ENCODE data around the gene UCK2.
A peak's percentile ranks its signal among the peaks of the same experiment; 100 is the strongest.

Gene UCK2

GRCh38 chr1:165807613-165808012, 19.8 kb upstream of the UCK2 start:
- H3K27ac ChIP-seq (ENCODE audit: low read length, poor library complexity, severe bottlenecking), result no peak overlapping the region
- no peak overlapping the region for H3K9ac ChIP-seq (ENCODE audit: low read length)
- H3K9me3 ChIP-seq (ENCODE audit: control insufficient read depth, low read length), result no peaks in the 10 kb centered on the region
- H3K4me3 ChIP-seq (ENCODE audit: insufficient read depth in 1 of 2, low read depth in 1 of 2, low read length in 2 of 2), result no peak overlapping the region
- no peak overlapping the region for H2BK15ac ChIP-seq (ENCODE audit: low read depth, poor library complexity, severe bottlenecking)
- no peak overlapping the region for H3K14ac ChIP-seq (ENCODE audit: low read length in 2 of 2)
- no peak overlapping the region for H2BK5ac ChIP-seq (ENCODE audit: low read depth, low read length, poor library complexity, severe bottlenecking)
- H3K4me1 ChIP-seq (ENCODE audit: control insufficient read depth, insufficient read depth, low read depth, low read length), result no peaks in the 10 kb centered on the region
- no peaks in the 10 kb centered on the region for H3K79me1 ChIP-seq (replicated peaks; ENCODE audit: low read length, poor library complexity, severe bottlenecking)
- H2AK5ac ChIP-seq (ENCODE audit: low read length, severe bottlenecking), result no peak overlapping the region
- no peak overlapping the region for H2AFZ ChIP-seq (ENCODE audit: low read depth, low read length)
- H3K4me2 ChIP-seq (ENCODE audit: low read length, poor library complexity, severe bottlenecking), result no peak overlapping the region
- no peaks in the 10 kb centered on the region for H3K27me3 ChIP-seq (ENCODE audit: control insufficient read depth in 1 of 2, insufficient read depth in 1 of 2, low read length in 2 of 2)
- H3K36me3 ChIP-seq (ENCODE audit: control insufficient read depth in 1 of 2, insufficient read depth in 2 of 2, low read depth in 1 of 2, low read length in 2 of 2), result no peaks in the 10 kb centered on the region
- no peak overlapping the region for H4K91ac ChIP-seq (ENCODE audit: low read length)
- DNase-seq, result no peak
- H3K18ac ChIP-seq (ENCODE audit: low read depth in 1 of 2, low read length in 2 of 2), result no peak overlapping the region
- no peak overlapping the region for H2BK120ac ChIP-seq (ENCODE audit: low read depth, low read length)
- H2BK12ac ChIP-seq (ENCODE audit: low read length in 2 of 2), result no peak overlapping the region
- no peak overlapping the region for H3K23ac ChIP-seq (ENCODE audit: low read length in 2 of 2)
- H4K8ac ChIP-seq (ENCODE audit: low read length), result no peak overlapping the region
- no peak overlapping the region for H3K4ac ChIP-seq (ENCODE audit: low read depth in 1 of 2, low read length in 2 of 2)

- Histone ChIP-seq H2AFZ (ENCODE audit: low read depth, low read length) (no peak overlapping the region), H2AK5ac (ENCODE audit: low read length, severe bottlenecking) (no peak overlapping the region), H4K91ac (ENCODE audit: low read length) (no peak overlapping the region), H3K9me3 (ENCODE audit: control insufficient read depth, low read length) (no peaks in the 10 kb centered on the region), H3K4me3 (ENCODE audit: insufficient read depth in 1 of 2, low read depth in 1 of 2, low read length in 2 of 2) (no peak overlapping the region), H2BK120ac (ENCODE audit: low read depth, low read length) (no peak overlapping the region), H3K4me1 (ENCODE audit: control insufficient read depth, insufficient read depth, low read depth, low read length) (no peaks in the 10 kb centered on the region), H3K4ac (ENCODE audit: low read depth in 1 of 2, low read length in 2 of 2) (no peak overlapping the region), H3K23ac (ENCODE audit: low read length in 2 of 2) (no peak overlapping the region), H2BK5ac (ENCODE audit: low read depth, low read length, poor library complexity, severe bottlenecking) (no peak overlapping the region), H3K27ac (ENCODE audit: low read length, poor library complexity, severe bottlenecking) (no peak overlapping the region), H3K27me3 (ENCODE audit: control insufficient read depth in 1 of 2, insufficient read depth in 1 of 2, low read length in 2 of 2) (no peaks in the 10 kb centered on the region), H3K4me2 (ENCODE audit: low read length, poor library complexity, severe bottlenecking) (no peak overlapping the region), H2BK15ac (ENCODE audit: low read depth, poor library complexity, severe bottlenecking) (no peak overlapping the region), H3K14ac (ENCODE audit: low read length in 2 of 2) (no peak overlapping the region), H3K18ac (ENCODE audit: low read depth in 1 of 2, low read length in 2 of 2) (no peak overlapping the region), H3K36me3 (ENCODE audit: control insufficient read depth in 1 of 2, insufficient read depth in 2 of 2, low read depth in 1 of 2, low read length in 2 of 2) (no peaks in the 10 kb centered on the region), H2BK12ac (ENCODE audit: low read length in 2 of 2) (no peak overlapping the region), H3K79me1 (replicated peaks; ENCODE audit: low read length, poor library complexity, severe bottlenecking) (no peaks in the 10 kb centered on the region), H4K8ac (ENCODE audit: low read length) (no peak overlapping the region), H3K9ac (ENCODE audit: low read length) (no peak overlapping the region)
- WGBS, result 45% methylated on average over 2 of the region's 3 CpGs
- peak; percentile 44 for DNase-seq
Observed at GRCh38 chr1:165815725-165816124, 11.7 kb upstream of the UCK2 start.

GRCh38 chr1:165816157-165816556, 11.3 kb upstream of the UCK2 start:
- no peaks in the 10 kb centered on the region for H3K79me1 ChIP-seq (replicated peaks; ENCODE audit: low read length, poor library complexity, severe bottlenecking)
- H2AFZ ChIP-seq (ENCODE audit: low read depth, low read length), result no peak overlapping the region
- H3K27ac ChIP-seq (ENCODE audit: low read length, poor library complexity, severe bottlenecking), result no peak overlapping the region
- H2BK120ac ChIP-seq (ENCODE audit: low read depth, low read length), result no peak overlapping the region
- 88% methylated on average over 3 of the region's 3 CpGs for WGBS
- no peak overlapping the region for H3K9ac ChIP-seq (ENCODE audit: low read length)
- H3K9me3 ChIP-seq (ENCODE audit: control insufficient read depth, low read length), result no peaks in the 10 kb centered on the region
- no peak overlapping the region for H2AK5ac ChIP-seq (ENCODE audit: low read length, severe bottlenecking)
- no peak overlapping the region for H4K8ac ChIP-seq (ENCODE audit: low read length)
- no peak overlapping the region for H3K23ac ChIP-seq (ENCODE audit: low read length in 2 of 2)
- no peak overlapping the region for H3K4me3 ChIP-seq (ENCODE audit: insufficient read depth in 1 of 2, low read depth in 1 of 2, low read length in 2 of 2)
- no peak for DNase-seq
- H3K4me1 ChIP-seq (ENCODE audit: control insufficient read depth, insufficient read depth, low read depth, low read length), result no peaks in the 10 kb centered on the region
- H3K4me2 ChIP-seq (ENCODE audit: low read length, poor library complexity, severe bottlenecking), result no peak overlapping the region
- H3K18ac ChIP-seq (ENCODE audit: low read depth in 1 of 2, low read length in 2 of 2), result no peak overlapping the region
- no peaks in the 10 kb centered on the region for H3K27me3 ChIP-seq (ENCODE audit: control insufficient read depth in 1 of 2, insufficient read depth in 1 of 2, low read length in 2 of 2)
- H2BK15ac ChIP-seq (ENCODE audit: low read depth, poor library complexity, severe bottlenecking), result no peak overlapping the region
- no peak overlapping the region for H3K4ac ChIP-seq (ENCODE audit: low read depth in 1 of 2, low read length in 2 of 2)
- no peak overlapping the region for H4K91ac ChIP-seq (ENCODE audit: low read length)
- H2BK5ac ChIP-seq (ENCODE audit: low read depth, low read length, poor library complexity, severe bottlenecking), result no peak overlapping the region
- H3K14ac ChIP-seq (ENCODE audit: low read length in 2 of 2), result no peak overlapping the region
- H3K36me3 ChIP-seq (ENCODE audit: control insufficient read depth in 1 of 2, insufficient read depth in 2 of 2, low read depth in 1 of 2, low read length in 2 of 2), result no peaks in the 10 kb centered on the region
- H2BK12ac ChIP-seq (ENCODE audit: low read length in 2 of 2), result no peak overlapping the region

- H3K4me2 ChIP-seq (ENCODE audit: low read length, poor library complexity, severe bottlenecking), result no peak overlapping the region
- no peak overlapping the region for H2BK5ac ChIP-seq (ENCODE audit: low read depth, low read length, poor library complexity, severe bottlenecking)
- H3K27ac ChIP-seq (ENCODE audit: low read length, poor library complexity, severe bottlenecking), result no peak overlapping the region
- no peak overlapping the region for H2AK5ac ChIP-seq (ENCODE audit: low read length, severe bottlenecking)
- no peak for DNase-seq
- no peak overlapping the region for H3K9ac ChIP-seq (ENCODE audit: low read length)
- no peak overlapping the region for H2BK12ac ChIP-seq (ENCODE audit: low read length in 2 of 2)
- H3K4me3 ChIP-seq (ENCODE audit: insufficient read depth in 1 of 2, low read depth in 1 of 2, low read length in 2 of 2), result no peak overlapping the region
- H4K91ac ChIP-seq (ENCODE audit: low read length), result no peak overlapping the region
- no peak overlapping the region for H2BK15ac ChIP-seq (ENCODE audit: low read depth, poor library complexity, severe bottlenecking)
- no peaks in the 10 kb centered on the region for H3K79me1 ChIP-seq (replicated peaks; ENCODE audit: low read length, poor library complexity, severe bottlenecking)
- H3K36me3 ChIP-seq (ENCODE audit: control insufficient read depth in 1 of 2, insufficient read depth in 2 of 2, low read depth in 1 of 2, low read length in 2 of 2), result no peaks in the 10 kb centered on the region
- no peak overlapping the region for H2BK120ac ChIP-seq (ENCODE audit: low read depth, low read length)
- WGBS, result 77% methylated on average over 6 of the region's 13 CpGs
- H3K9me3 ChIP-seq (ENCODE audit: control insufficient read depth, low read length), result no peaks in the 10 kb centered on the region
- no peak overlapping the region for H2AFZ ChIP-seq (ENCODE audit: low read depth, low read length)
- H3K27me3 ChIP-seq (ENCODE audit: control insufficient read depth in 1 of 2, insufficient read depth in 1 of 2, low read length in 2 of 2), result no peaks in the 10 kb centered on the region
- H3K14ac ChIP-seq (ENCODE audit: low read length in 2 of 2), result no peak overlapping the region
- H3K4ac ChIP-seq (ENCODE audit: low read depth in 1 of 2, low read length in 2 of 2), result no peak overlapping the region
- no peak overlapping the region for H3K23ac ChIP-seq (ENCODE audit: low read length in 2 of 2)
- H3K4me1 ChIP-seq (ENCODE audit: control insufficient read depth, insufficient read depth, low read depth, low read length), result no peaks in the 10 kb centered on the region
- H3K18ac ChIP-seq (ENCODE audit: low read depth in 1 of 2, low read length in 2 of 2), result no peak overlapping the region
- no peak overlapping the region for H4K8ac ChIP-seq (ENCODE audit: low read length)
Observed at GRCh38 chr1:165816826-165817497, 10.5 kb upstream of the UCK2 start.
